GM23248 (cell line): ENCODE results near the gene SPDYC.

Experiments
- EZH2 ChIP-seq: fragments of 200-600 bp; sonication (generic); IDR thresholded peaks from 2 replicates; pipeline ENCODE4 v1.6.1; 2018; ENCODE audit warnings: antibody characterized with exemption, mild to moderate bottlenecking; ENCODE audit not compliant: insufficient read depth, poor library complexity, severe bottlenecking
- EZH2phosphoT487 ChIP-seq: fragments of 200-600 bp; sonication (generic); IDR thresholded peaks from 2 replicates; pipeline ENCODE4 v1.6.1; 2018; ENCODE audit warnings: antibody characterized with exemption, moderate library complexity, mild to moderate bottlenecking, low read depth; ENCODE audit not compliant: insufficient read depth

DNA sequence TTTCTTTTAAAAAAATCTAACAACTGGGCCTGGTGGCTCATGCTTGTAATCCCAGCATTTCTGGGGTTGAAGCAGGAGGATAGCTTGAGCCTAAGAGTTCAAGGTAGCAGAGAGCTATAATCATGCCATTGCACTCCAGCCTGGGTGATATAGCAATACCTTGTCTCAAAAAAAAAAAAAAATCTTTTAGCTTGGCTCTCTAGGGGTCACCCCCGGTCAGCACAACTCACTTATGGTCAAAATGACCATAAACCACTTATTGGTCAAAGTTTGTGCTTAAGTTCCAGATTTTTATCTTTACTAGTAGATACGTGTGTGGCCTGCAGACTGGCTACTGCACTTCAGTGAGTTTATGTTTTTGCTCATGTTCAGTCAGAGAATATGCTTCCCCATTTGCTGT lies 6.3 kb upstream of the SPDYC start:
- no peak for TF ChIP-seq EZH2phosphoT487
- no peak for TF ChIP-seq EZH2
